HepG2 (cell line): ENCODE data around the gene ADGRG6. TPM values are rescaled to one million over a fixed set of nuclear protein-coding genes. Genes with fewer than 3 reads are reported as not detected.

ENCODE experiments used
- ARHGAP35 ChIP-seq: sonication (generic); formaldehyde crosslinking; IDR thresholded peaks from 2 replicates; pipeline ENCODE4 v1.9.0; 2022; ENCODE audit warnings: mild to moderate bottlenecking, inconsistent platforms, moderate library complexity, missing genetic modification reagents, borderline replicate concordance
- GLI4 ChIP-seq: sonication (generic); formaldehyde crosslinking; IDR thresholded peaks from 2 replicates; pipeline ENCODE4 v1.5.1; 2020; ENCODE audit warnings: missing genetic modification reagents, mild to moderate bottlenecking, moderate library complexity, borderline replicate concordance
- HMG20A ChIP-seq: IDR thresholded peaks from 2 replicates; pipeline ENCODE4 v1.6.1; 2016; ENCODE audit warnings: borderline replicate concordance
- JARID2 ChIP-seq: sonication (generic); formaldehyde crosslinking; IDR thresholded peaks from 2 replicates; pipeline ENCODE4 v1.8.1; 2023; ENCODE audit warnings: missing genetic modification reagents, inconsistent platforms; ENCODE audit not compliant: insufficient replicate concordance
- NCOR1 ChIP-seq: fragments of 200-600 bp; sonication (generic); IDR thresholded peaks from 2 replicates; pipeline ENCODE4 v1.7.0; 2017; ENCODE audit warnings: antibody characterized with exemption, low read length, borderline replicate concordance
- RXRA ChIP-seq: sonication (generic); formaldehyde crosslinking; IDR thresholded peaks from 2 replicates; pipeline ENCODE4 v1.5.1; 2020; ENCODE audit warnings: missing genetic modification reagents
- RXRB ChIP-seq: IDR thresholded peaks from 2 replicates; pipeline ENCODE4 v1.6.1; 2016; ENCODE audit warnings: borderline replicate concordance, missing genetic modification reagents, missing compliant biosample characterization
- SALL1 ChIP-seq: sonication (generic); formaldehyde crosslinking; IDR thresholded peaks from 2 replicates; pipeline ENCODE4 v1.8.0; 2022; ENCODE audit warnings: mild to moderate bottlenecking, missing genetic modification reagents
- SP4 ChIP-seq: sonication (generic); formaldehyde crosslinking; IDR thresholded peaks from 2 replicates; pipeline ENCODE4 v1.8.1; 2023; ENCODE audit warnings: mild to moderate bottlenecking, missing genetic modification reagents
- WIZ ChIP-seq: sonication (generic); formaldehyde crosslinking; IDR thresholded peaks from 2 replicates; pipeline ENCODE4 v1.5.1; 2020; ENCODE audit warnings: mild to moderate bottlenecking, missing genetic modification reagents
- ZNF256 ChIP-seq: sonication (generic); formaldehyde crosslinking; conservative IDR thresholded peaks from 2 replicates; pipeline ENCODE4 v1.4.0; 2020; ENCODE audit warnings: missing genetic modification reagents
- ZNF260 ChIP-seq: sonication (generic); formaldehyde crosslinking; IDR thresholded peaks from 2 replicates; pipeline ENCODE4 v1.4.0; 2020; ENCODE audit warnings: missing genetic modification reagents, low read depth, mild to moderate bottlenecking, borderline replicate concordance
- ZNF33B ChIP-seq: sonication (generic); formaldehyde crosslinking; IDR thresholded peaks from 2 replicates; pipeline ENCODE4 v1.5.1; 2020; ENCODE audit warnings: mild to moderate bottlenecking, missing genetic modification reagents
- polyA plus RNA-seq, 8 experiments: library from polyadenylated mRNA; depleted of rRNA in 3 of 8; stranded (reverse) in 7 of 8; unstranded in 1 of 8; fragments of >200 nt; fragmentation: Illumina TruSeq in 4 of 8; extraction: Trizol in 4 of 8; gene quantifications; 2 replicates each; pipeline versions ENCODE4 v1.2.1 to v1.2.3, GENCODE V29; 2011 to 2016; ENCODE audit warnings: low read depth in 4 of 8, missing spikeins in 1 of 8, mixed read lengths in 1 of 8; ENCODE audit not compliant: insufficient read depth in 1 of 8
- total RNA-seq, 5 experiments: library from RNA; depleted of rRNA; stranded (reverse); fragments of >200 nt; fragmentation: Illumina TruSeq; extraction: Trizol; gene quantifications; 2 replicates each; pipeline ENCODE4 v1.2.3, GENCODE V29; 2016; ENCODE audit warnings: low read depth in 1 of 5
- TF ChIP-seq, protein P1 (sequence below): sonication (generic); formaldehyde crosslinking; IDR thresholded peaks from 2 replicates; pipeline ENCODE4 v1.5.1; 2020; ENCODE audit warnings: mild to moderate bottlenecking, missing genetic modification reagents, moderate library complexity
- TF ChIP-seq, protein P2 (sequence below): IDR thresholded peaks from 2 replicates; pipeline ENCODE4 v1.6.1; 2016; ENCODE audit warnings: missing biosample characterization, missing genetic modification reagents, low read depth
- TF ChIP-seq, protein P3 (sequence below): sonication (generic); formaldehyde crosslinking; IDR thresholded peaks from 2 replicates; pipeline ENCODE4 v1.5.0; 2020; ENCODE audit warnings: mild to moderate bottlenecking, missing genetic modification reagents, borderline replicate concordance

Gene ADGRG6
- total and polyA plus RNA-seq, 2 of the 13 experiments (the other 11 are each of a cell fraction or from before 2014, with no cell fraction given), result 129 to 249 TPM

DNA sequence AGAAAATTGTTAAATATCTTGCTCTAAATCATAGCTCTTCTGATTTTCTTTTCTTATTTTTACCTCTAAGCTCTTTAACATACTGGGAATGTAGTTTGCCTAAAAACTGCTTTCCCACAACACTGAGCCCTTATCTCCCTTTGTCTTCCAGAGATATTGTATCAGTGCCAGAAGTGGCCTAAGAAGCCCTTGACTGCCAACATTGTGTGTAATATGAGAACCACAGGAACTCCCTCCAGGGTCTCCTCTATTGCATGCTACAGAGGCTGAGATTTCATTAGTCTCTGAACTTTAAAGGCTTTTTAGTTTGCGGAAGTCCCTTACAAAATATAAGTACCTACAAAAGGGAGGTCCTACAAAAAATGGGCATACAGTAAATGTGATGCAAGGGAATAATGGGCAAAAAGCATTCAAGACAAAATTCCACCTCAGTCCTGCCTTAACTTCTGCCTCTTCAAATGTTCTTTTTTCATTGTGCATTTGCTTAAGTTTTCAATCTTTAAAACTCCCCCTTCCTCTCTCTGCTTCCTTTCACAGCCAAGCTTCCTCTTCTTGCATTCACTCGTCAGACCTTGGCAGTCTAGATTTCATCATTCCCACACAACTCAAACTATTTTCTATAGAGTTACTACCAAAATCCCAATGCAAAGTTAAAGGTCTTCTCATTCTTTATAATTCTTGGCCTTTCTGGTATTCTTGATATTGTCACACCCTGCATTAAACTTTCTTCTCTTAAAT, 76.5 kb downstream of the ADGRG6 start (continued):
- TF ChIP-seq, protein P1, sequence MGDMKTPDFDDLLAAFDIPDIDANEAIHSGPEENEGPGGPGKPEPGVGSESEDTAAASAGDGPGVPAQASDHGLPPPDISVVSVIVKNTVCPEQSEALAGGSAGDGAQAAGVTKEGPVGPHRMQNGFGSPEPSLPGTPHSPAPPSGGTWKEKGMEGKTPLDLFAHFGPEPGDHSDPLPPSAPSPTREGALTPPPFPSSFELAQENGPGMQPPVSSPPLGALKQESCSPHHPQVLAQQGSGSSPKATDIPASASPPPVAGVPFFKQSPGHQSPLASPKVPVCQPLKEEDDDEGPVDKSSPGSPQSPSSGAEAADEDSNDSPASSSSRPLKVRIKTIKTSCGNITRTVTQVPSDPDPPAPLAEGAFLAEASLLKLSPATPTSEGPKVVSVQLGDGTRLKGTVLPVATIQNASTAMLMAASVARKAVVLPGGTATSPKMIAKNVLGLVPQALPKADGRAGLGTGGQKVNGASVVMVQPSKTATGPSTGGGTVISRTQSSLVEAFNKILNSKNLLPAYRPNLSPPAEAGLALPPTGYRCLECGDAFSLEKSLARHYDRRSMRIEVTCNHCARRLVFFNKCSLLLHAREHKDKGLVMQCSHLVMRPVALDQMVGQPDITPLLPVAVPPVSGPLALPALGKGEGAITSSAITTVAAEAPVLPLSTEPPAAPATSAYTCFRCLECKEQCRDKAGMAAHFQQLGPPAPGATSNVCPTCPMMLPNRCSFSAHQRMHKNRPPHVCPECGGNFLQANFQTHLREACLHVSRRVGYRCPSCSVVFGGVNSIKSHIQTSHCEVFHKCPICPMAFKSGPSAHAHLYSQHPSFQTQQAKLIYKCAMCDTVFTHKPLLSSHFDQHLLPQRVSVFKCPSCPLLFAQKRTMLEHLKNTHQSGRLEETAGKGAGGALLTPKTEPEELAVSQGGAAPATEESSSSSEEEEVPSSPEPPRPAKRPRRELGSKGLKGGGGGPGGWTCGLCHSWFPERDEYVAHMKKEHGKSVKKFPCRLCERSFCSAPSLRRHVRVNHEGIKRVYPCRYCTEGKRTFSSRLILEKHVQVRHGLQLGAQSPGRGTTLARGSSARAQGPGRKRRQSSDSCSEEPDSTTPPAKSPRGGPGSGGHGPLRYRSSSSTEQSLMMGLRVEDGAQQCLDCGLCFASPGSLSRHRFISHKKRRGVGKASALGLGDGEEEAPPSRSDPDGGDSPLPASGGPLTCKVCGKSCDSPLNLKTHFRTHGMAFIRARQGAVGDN, result no peak
- peak; percentile 34; the same call in 1 of the 2 replicates for TF ChIP-seq SALL1 (CRISPR knock-in tag)
- TF ChIP-seq RXRB, result peak; percentile 59
- no peak; the same call in 1 of the 2 replicates for TF ChIP-seq RXRA (CRISPR knock-in tag)
- TF ChIP-seq GLI4 (CRISPR knock-in tag), result no peak
- no peak for TF ChIP-seq ARHGAP35 (CRISPR knock-in tag)
- TF ChIP-seq ZNF260 (CRISPR knock-in tag), result no peak
- TF ChIP-seq, protein P2, sequence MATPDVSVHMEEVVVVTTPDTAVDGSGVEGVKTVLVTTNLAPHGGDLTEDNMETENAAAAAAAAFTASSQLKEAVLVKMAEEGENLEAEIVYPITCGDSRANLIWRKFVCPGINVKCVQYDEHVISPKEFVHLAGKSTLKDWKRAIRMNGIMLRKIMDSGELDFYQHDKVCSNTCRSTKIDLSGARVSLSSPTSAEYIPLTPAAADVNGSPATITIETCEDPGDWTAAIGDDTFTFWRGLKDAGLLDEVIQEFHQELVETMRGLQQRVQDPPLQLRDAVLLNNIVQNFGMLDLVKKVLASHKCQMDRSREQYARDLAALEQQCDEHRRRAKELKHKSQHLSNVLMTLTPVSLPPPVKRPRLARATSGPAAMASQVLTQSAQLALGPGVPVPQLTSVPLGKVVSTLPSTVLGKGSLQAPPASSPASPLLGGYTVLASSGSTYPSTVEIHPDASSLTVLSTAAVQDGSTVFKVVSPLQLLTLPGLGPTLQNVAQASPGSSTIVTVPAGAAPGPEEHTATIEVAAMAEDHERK, result no peak
- TF ChIP-seq ZNF33B (CRISPR knock-in tag), result no peak
- no peak for TF ChIP-seq JARID2 (CRISPR knock-in tag)
- no peak for TF ChIP-seq ZNF256 (CRISPR knock-in tag)
- TF ChIP-seq SP4 (CRISPR knock-in tag), result no peak
- TF ChIP-seq, protein P3, sequence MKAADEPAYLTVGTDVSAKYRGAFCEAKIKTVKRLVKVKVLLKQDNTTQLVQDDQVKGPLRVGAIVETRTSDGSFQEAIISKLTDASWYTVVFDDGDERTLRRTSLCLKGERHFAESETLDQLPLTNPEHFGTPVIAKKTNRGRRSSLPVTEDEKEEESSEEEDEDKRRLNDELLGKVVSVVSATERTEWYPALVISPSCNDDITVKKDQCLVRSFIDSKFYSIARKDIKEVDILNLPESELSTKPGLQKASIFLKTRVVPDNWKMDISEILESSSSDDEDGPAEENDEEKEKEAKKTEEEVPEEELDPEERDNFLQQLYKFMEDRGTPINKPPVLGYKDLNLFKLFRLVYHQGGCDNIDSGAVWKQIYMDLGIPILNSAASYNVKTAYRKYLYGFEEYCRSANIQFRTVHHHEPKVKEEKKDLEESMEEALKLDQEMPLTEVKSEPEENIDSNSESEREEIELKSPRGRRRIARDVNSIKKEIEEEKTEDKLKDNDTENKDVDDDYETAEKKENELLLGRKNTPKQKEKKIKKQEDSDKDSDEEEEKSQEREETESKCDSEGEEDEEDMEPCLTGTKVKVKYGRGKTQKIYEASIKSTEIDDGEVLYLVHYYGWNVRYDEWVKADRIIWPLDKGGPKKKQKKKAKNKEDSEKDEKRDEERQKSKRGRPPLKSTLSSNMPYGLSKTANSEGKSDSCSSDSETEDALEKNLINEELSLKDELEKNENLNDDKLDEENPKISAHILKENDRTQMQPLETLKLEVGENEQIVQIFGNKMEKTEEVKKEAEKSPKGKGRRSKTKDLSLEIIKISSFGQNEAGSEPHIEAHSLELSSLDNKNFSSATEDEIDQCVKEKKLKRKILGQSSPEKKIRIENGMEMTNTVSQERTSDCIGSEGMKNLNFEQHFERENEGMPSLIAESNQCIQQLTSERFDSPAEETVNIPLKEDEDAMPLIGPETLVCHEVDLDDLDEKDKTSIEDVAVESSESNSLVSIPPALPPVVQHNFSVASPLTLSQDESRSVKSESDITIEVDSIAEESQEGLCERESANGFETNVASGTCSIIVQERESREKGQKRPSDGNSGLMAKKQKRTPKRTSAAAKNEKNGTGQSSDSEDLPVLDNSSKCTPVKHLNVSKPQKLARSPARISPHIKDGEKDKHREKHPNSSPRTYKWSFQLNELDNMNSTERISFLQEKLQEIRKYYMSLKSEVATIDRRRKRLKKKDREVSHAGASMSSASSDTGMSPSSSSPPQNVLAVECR (CRISPR knock-in tag), result no peak; the same call in 1 of the 2 replicates
- TF ChIP-seq WIZ (CRISPR knock-in tag), result no peak
- no peak for TF ChIP-seq NCOR1
- peak; percentile 82; the same call in 1 of the 2 replicates for TF ChIP-seq HMG20A (CRISPR knock-in tag)
